HG03135 (cell line): ENCODE results near the gene PPP3CB.

ENCODE experiments used
- ATAC-seq: cut with Tn5 transposase; IDR thresholded peaks from one replicate; pipeline ENCODE4 v1.9.1; 2021; ENCODE audit warnings: mild to moderate bottlenecking, moderate library complexity; ENCODE audit not compliant: unreplicated experiment

The PPP3CB gene

DNA sequence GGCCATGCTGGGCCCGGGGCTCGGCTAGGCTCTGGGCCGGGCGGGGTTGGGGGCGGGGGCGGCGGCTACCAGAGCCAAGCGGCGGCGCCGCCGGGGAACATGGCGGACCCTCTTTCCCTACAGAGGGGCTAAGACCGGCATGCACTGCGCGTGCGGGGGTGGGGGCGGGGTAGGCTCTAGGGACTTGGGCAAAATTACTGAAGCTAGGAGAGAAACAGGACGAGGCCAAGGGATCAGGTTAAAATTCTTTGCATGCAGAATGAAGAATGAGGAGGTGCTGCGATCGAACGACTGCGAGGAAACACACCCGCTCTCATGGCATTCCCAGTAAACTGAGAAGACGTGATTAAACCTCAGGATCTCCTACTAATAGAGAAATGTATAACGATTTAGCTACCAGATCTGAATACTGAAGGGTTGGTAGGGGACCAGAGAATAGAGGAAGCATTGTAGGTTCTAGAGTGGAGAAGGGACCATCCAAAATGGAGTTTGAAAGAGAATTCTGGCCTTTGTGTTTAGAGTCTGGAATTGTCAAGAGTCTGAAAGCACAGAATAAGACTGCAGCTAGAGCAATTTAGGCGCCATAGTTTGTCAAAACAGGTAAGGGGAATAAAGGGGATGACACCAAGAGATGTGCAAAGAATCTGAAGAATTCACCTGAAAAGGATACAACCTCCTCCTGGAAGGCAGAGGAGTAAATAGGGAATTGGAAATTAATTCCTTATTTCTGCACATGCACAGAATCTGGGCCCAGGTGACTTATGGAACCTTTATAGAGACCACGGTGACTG lies at the start of gene PPP3CB:
TSS of gene PPP3CB (minus strand) at position 141 of the 791 bp plus-strand sequence. CDS start at position 6, 135 bp downstream.
- ATAC-seq = peak; percentile 50

DNA sequence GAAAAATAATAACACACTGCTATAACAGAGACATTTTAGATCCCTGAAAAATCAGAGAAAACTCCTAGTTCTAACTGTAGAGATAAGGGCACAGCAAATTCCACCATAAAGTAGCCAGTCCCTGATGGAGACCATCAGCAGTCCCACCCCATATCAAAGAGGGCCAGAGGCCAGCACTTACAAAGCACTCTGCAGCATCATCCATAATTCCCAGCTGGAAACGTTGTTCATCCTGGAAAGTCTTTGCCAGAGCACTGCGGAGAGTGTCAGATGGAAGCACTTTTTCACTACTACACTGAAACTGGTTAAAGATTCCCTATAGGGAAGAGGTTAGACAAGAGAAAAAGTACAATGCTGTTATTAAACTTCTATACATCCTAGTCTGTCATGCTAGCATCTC lies 49.5 kb upstream of the PPP3CB start:
- no peak for ATAC-seq

DNA sequence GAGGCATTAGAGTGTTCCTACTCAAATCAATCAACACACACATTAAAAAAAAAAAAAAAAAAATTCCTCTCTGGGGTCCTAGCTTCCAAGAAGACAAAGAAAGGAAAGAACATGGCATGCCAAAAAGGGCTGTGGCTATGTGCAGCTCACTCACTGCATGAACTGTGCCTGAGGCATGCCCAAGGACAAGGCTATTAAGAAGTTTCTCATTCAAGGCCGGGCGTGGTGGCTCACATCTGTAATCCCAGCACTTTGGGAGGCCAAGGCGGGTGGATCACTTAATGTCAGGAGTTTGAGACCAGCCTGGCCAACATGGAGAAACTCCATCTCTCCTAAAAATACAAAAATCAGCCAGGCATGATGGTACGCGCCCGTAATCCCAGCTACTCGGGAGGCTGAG lies 41.9 kb upstream of the PPP3CB start:
- no peak for ATAC-seq

DNA sequence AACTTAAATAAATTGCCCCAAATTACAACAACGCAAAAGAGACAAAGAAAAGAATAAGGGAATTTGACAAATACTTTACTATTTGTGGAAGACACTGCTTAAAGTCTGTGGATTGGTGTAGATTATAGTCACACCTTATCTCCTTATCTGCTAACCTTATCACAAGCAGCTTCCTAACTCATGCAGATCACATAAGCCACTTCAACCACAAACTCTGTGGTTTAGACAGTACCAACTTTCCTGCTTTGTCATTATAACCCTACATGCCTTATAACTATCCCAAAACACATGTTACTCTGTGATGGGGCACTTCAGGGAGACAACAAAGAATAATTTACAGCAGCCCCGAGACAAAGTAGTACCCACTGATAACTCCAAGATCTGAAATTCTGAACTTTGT lies 41.5 kb upstream of the PPP3CB start:
- ATAC-seq = no peak

DNA sequence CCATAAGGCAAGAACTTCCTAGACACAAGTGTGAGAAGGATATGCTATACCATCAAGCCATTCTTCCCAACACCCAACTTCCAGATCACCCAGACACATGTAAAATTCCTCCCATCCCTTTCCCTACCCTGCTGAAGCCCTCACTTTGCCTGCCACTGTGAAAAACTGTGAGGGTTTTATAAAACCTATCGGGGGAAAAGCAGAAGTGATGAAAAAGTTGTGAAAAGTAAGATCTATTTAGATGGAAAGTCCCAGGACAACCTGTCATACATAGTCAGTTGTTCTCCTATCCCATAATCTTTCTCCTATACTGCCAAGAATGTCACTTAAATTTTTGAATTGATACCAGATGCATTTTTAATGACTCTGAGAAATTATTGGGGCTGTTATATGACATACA lies 39.0 kb upstream of the PPP3CB start:
- no peak for ATAC-seq

DNA sequence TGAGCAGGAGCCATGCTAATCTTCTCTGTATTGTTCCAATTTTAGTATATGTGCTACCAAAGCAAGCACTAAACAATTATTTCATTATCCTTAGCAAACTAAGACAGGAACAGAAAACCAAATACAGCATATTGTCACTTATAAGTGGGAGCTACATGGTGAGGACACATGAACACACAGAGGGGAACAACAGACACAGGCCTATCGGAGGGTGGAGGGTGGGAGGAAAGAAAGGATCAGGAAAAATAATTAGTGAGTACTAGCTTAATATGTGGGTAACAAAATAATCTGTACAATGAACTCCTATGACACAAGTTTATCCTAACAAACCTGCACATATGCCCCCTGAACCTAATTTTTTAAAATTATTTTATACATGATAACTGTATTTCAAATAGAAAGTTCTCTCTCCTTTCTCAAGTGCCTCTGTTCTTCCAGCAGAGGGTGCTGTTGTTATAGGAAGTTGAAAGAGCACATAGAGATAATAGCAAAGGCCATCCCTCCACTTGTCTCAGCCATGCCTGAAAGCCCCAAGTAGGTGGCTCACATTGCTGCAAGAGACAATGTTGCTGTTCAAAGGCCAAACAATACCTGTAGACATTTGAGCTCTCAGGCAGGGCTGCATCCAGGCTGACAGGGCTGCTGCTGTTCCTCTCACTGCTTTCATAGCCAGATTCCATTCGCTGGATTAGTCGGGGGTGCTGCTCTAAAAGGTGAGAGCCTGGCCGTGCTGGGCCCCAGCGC lies 33.4 kb upstream of the PPP3CB start:
- no peak for ATAC-seq

DNA sequence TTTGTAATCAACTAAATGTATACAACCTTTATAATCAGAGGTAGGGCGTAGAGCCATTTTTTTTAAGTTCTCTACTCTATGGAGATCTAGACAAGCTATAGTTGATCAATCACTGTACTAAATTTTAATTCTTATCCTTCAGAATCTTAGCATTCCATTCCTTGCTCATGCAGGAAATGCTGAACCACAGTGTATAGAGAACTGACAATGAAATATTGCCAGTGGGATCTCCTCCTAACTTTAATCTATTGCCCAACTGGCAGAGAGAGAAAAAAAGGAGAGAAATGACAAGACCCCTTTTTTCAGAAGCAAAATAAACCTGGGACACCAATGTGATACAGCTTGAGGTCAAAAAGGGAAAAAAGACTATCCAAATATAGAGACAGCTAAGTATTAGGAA lies 26.4 kb upstream of the PPP3CB start:
- no peak for ATAC-seq

DNA sequence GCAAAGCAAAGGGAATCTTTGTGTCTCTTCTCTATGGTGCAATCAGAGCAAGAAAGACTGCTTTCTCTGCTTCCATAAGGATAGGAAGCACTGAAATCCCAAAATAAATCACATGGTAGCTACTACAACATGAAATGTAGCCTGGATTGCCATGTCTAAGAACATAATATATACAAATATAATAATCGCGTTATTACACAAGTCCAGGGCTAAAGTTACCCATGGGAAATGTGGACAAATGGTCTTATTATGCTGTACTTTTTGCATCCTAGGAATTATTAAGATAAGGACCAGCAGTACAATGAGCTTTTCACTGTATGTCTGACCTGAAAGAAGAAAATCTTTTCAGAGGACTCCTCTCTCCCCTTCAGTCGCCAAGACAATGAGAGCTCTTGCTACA lies 23.5 kb upstream of the PPP3CB start:
- ATAC-seq = no peak

DNA sequence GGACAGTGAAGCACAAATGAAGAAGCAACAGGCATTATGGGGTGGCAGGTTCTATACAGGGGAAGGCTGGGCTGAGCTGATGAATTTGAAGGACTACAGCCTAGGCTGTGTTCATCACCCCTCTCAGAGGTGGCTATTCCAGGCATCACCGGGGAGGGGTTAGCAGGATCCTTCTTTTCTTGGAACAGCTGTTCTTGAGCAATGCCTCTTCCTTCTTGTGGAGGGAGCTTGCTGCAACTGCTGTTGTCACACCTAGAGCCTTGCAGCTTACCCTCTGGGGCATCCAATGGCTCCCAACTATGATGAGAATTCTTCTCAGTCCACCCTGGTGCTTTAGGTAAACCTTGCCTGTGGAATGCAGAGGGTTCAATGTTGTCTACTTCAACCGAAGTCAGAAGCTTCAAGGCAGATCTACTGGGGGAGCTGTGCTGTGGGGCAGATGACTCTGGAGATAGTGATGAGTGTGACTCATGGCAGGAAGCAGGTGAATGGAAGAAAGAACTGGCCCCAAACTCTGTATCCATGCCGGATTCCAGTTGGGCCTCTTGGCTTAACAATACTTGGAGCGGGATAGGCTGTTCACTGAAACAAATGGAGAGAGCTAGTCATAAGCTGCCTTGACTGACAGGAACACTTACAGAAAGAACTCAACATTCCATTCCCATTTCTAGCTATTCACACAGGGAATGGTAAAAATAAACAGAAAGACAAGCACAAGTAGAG lies 21.5 kb upstream of the PPP3CB start:
- ATAC-seq = no peak

DNA sequence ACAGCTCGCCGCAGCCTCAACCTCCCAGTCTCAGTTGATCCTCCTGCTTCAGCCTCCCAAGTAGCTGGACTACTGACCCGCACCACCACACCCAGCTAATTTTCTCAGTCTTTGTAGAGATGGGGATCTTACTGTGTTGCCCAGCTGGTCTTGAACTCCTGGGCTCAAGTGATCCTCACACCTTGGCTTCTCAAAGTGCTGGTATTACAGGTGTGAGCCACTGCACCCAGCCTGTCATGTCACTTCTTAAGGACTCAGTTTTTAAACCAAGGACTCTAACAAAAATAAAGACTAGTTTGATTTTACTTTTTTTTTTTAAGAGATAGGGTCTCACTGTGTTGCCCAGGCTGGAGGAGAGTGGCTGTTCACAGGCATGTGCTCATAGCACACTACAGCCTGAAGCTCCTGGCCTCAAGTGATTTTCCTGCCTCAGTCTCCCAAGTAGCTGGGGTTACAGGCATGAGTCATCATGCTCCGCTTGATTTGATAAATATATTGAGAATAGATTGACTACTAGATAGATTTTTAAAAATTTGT lies 16.5 kb upstream of the PPP3CB start:
- no peak for ATAC-seq

DNA sequence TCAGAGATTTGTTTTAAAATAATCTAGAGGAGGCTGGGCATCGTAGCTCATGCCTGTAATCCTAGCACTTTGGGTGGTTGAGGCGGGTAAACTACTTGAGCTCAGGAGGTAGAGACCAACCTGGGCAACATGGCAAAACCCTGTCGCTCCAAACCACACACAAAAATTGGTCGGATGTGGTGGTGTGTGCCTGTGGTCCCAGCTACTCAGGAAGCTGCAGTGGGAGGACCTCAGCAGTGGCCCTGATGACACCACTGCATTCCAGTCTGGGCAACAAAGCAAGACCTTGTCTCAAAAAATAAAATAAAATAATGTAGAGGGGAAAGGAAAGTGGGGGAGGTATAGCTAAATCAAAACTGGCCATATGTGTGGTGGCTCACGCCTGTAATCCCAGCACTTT lies 13.9 kb upstream of the PPP3CB start:
- no peak for ATAC-seq

DNA sequence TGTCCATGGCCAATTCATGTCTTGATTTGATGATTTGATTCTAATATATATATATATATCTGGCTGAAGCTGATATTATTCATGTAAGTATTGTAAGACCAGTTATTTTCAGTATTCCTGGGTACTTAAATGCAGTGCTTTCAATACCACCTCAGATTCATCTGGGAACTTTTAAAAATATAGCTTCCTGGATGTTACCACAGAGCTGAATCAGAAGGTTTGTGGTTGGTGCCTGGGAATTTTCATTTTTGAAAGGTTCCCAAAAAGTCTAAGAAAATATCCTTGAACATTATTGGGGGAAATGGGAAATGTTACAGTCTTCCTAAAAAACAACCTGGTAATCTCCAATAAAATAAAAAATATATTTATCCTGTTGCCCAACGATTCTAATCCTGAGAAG lies 10.7 kb upstream of the PPP3CB start:
- no peak for ATAC-seq

DNA sequence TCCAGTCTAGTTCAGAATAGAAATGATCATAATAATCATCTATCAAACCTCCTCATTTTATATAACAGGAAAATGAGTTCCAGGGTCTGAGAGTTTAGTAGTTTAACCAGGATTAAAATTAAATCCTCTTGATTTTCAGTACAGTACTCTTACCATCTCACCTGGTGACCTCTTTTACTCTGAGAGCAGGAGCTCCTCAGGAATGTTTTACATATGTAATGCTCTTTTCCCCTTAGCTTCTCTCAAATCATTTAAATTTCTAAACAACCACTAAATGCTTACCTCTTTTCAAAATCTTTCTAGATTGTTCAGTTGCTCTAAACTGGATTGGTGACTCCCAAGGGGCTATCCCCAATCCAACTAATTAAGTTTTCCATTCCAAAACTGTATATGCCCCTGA lies 10.2 kb upstream of the PPP3CB start:
- no peak for ATAC-seq

DNA sequence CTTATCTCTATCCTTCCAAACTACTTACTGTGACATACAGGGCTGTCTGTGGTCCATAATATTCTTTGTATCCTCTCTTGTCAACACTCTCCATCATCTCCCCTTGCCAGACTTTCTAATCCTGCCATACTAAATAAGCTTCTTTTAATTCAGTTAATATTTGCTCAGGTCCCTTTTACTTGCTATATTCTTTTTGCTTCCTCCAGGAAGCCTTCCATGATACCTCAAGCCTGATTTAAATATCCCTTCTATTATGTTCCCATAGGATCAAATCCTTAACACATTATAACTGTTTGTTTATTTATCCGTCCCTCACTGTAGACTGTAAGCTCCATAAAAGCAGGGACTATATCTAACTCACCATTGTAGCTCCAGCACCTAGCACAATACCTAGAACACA lies 7.2 kb upstream of the PPP3CB start:
- ATAC-seq = no peak

DNA sequence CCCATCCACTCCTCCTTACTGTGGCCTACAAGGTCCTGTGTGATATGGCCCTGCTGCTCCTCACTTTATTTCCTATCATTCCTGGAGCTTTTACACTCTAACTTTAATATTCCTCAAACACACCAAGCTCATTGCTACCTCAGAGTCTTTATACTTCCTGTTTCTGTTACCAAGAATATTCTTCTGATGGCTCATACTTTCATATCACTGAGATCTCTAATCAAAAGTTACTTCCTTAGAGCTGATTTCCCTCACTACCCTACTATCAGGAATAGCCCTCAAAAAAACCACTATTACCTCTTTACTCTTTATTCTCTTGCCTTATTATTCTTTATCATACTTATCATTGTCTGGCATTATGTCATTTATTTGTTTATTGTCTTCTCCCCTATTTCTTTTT lies 5.8 kb upstream of the PPP3CB start:
- ATAC-seq = no peak

DNA sequence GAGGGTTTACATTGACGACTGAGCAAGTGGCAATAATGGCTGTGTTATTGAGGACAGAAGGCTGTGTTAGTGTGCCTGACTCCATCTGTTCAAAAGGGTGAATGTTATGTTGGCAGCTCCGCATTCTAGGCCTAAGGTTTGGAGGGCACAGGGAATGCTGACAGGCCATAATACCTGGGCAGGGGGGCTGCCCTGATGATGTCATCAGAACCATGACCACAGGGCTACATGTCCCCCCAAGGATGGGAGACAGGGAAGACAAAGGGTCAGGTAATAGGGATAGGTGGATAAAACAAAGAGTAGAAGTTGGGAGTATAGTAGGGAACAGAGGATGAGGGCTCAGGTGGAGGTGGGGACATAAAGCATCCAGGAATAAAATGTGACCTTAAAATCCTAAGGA lies 1.8 kb upstream of the PPP3CB start:
- ATAC-seq = no peak

DNA sequence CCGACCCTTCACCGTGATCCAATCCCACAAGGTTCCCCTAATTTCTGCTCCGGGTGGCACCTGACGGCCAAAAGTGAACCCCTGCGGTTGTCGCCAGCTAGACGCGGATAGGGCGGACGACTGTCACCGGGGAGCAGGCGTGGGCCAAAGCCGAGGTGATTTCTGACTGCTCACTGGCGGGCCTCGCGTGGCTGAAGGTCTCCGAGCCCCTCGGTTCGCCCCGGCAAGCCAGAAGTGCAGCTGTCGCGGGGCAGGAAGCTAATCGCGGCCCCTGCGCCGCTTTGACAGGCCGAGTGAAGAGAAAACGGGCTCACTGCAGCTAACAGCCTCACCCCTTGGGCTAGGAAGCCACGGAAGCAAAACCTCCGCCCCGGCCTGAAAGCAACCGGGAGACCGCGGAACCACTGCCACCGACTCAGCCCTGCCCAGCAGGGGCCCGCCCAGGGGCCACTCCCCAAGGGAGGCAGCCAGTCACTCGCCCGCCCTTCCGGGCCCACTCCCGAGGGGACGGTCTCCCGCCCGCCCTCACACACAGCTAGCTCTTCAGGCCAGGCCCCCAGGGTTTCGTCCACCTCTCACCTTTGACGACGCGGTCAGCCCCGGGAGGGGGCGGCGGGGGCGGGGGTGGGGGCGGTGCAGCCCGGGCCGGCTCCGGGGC lies 469 bp downstream of the PPP3CB start:
- peak; percentile 92 for ATAC-seq

DNA sequence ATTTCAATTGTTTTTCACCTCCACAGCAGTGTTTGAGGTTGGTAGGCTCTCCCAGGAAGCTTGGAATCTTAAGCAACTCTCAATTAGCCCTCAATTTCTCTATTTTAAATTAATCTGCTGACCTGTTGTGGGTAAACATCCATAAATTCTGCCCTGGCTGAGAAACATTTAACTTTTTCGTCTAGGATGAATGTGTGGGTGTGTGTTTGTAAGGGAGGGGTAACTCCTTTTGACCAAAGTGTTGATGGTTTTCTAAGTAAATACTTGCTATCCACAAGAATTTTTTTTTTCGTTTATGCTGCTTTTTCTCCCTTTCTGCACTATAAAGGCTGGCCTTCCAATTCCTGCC lies 973 bp downstream of the PPP3CB start:
- ATAC-seq = no peak

DNA sequence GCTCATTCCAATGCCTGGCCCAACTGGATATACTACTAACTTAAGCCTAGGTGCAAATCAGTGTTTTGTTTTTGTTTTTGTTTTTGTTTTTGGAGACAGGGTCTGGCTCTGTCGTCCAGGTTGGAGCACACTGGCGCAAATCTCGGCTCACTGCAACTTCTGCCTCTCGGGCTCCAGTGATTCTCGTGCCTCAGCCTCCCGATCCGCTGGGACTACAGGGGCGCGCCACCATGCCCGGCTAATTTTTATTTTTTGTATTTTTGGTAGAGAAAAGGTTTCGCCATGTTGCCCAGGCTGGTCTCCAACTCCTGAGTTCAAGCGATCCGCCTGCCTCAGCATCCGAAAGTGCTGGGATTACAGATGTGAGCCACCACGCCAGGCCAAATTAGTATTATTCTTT lies 1.6 kb downstream of the PPP3CB start:
- no peak for ATAC-seq

DNA sequence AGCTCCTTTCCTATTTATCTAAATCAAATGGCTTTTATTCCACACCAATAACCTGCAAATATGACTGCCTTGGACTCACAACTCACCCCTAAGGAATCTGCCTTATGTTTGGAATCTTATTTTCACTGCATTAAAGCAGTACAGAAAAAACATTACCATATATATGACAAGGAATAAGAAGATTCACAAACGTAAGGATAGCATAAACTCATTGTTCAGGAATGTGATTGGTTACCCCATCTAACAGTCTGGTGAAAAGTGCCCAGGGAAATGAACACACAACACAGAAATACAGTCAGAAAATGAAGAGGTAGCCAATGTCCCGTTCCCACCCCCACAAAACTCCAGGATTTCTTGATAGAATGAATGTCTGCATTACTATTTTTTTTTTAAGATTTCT lies 2.0 kb downstream of the PPP3CB start:
- no peak for ATAC-seq

DNA sequence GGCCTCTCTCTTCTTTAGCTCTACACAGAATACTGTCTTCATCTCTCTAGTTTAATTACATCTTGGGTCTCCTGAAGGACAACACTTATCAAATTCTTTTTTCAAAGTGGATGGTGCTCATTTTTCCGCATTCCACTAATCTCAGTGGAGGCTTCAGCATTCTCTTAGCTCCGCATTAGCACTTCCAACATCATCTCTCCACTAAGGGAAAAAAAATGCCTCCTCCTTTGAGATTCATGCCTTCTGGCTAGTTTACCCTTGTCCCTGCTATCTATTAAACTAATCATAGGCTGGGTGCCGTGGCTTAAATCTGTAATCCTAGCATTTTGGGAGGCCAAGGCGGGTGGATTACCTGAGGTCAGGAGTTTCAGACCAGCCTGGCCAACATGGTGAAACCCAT lies 9.2 kb downstream of the PPP3CB start:
- ATAC-seq = no peak
